DMS153 treated with DMSO at 0.1 percent for 48 hours (cell line): Measurements from ENCODE around the gene B4GALT7.
"Not testable (repeated sequence)": the region's sequence is repeated elsewhere in the genome, so short reads cannot be mapped to it uniquely, and the experiment has no call there.

Experiments used
- DNase-seq: peaks from one replicate; lab custom pipeline; 2025; ENCODE audit not compliant: unreplicated experiment; lab: John Stamatoyannopoulos, UW

The B4GALT7 gene

GRCh38 chr5:177608243-177609075, 8.5 kb downstream of the B4GALT7 start:
- DNase-seq: no peak

- DNase-seq: no peak
Measured at GRCh38 chr5:177609076-177610059, 9.4 kb downstream of the B4GALT7 start.

GRCh38 chr5:177610131-177610769, 10.3 kb downstream of the B4GALT7 start:
- no peak for DNase-seq

GRCh38 chr5:177610770-177611445, 11.0 kb downstream of the B4GALT7 start:
- no peak for DNase-seq

GRCh38 chr5:177611446-177612214, 11.7 kb downstream of the B4GALT7 start:
- DNase-seq: no peak

- no peak for DNase-seq
Measured at GRCh38 chr5:177612215-177612673, 12.3 kb downstream of the B4GALT7 start.

GRCh38 chr5:177620560-177620959, 20.6 kb downstream of the B4GALT7 start:
- no peak for DNase-seq

- not testable (repeated sequence) for DNase-seq
Measured at GRCh38 chr5:177624172-177624571, 24.2 kb downstream of the B4GALT7 start.

GRCh38 chr5:177630186-177630585, 30.3 kb downstream of the B4GALT7 start:
- not testable (repeated sequence) for DNase-seq

GRCh38 chr5:177634912-177635311, 35.0 kb downstream of the B4GALT7 start:
- DNase-seq: not testable (repeated sequence)

GRCh38 chr5:177645462-177645861, 45.5 kb downstream of the B4GALT7 start:
- DNase-seq: not testable (repeated sequence)

GRCh38 chr5:177651235-177651634, 51.3 kb downstream of the B4GALT7 start:
- not testable (repeated sequence) for DNase-seq

- DNase-seq: not testable (repeated sequence)
Measured at GRCh38 chr5:177657846-177658245, 57.9 kb downstream of the B4GALT7 start.

- DNase-seq: not testable (repeated sequence)
Measured at GRCh38 chr5:177658542-177658941, 58.6 kb downstream of the B4GALT7 start.
